COLO829 (cell line): ENCODE results near the gene SUGP1.
A peak's percentile ranks its signal among the peaks of the same experiment; 100 is the strongest.
"Not testable (repeated sequence)": the region's sequence is repeated elsewhere in the genome, so short reads cannot be mapped to it uniquely, and the experiment has no call there.

Source experiments
- DNase-seq: peaks from one replicate; pipeline ENCODE4 v3.0.0; 2012; ENCODE audit warnings: low spot score

The SUGP1 gene

GRCh38 chr19:19263886-19264487, 56.3 kb downstream of the SUGP1 start:
- DNase-seq: no peak

GRCh38 chr19:19262190-19263057, 57.9 kb downstream of the SUGP1 start:
- no peak for DNase-seq

- no peak for DNase-seq
Observed at GRCh38 chr19:19261350-19262189, 58.7 kb downstream of the SUGP1 start.

- no peak for DNase-seq
Observed at GRCh38 chr19:19260417-19261214, 59.7 kb downstream of the SUGP1 start.

- DNase-seq: peak; percentile 24
Observed at GRCh38 chr19:19259741-19260140, 60.6 kb downstream of the SUGP1 start.

- DNase-seq: no peak
Observed at GRCh38 chr19:19258589-19259338, 61.5 kb downstream of the SUGP1 start.

GRCh38 chr19:19257836-19258588, 62.3 kb downstream of the SUGP1 start:
- DNase-seq: no peak

GRCh38 chr19:19257137-19257536, 63.2 kb downstream of the SUGP1 start:
- no peak for DNase-seq

- no peak for DNase-seq
Observed at GRCh38 chr19:19256072-19256969, 64.0 kb downstream of the SUGP1 start.

- DNase-seq: not testable (repeated sequence)
Observed at GRCh38 chr19:19253409-19253808, 66.9 kb downstream of the SUGP1 start.

GRCh38 chr19:19250196-19250801, 70.0 kb downstream of the SUGP1 start:
- DNase-seq: no peak

GRCh38 chr19:19240476-19240875, 79.8 kb downstream of the SUGP1 start:
- no peak for DNase-seq

GRCh38 chr19:19239675-19240074, 80.6 kb downstream of the SUGP1 start:
- DNase-seq: no peak

GRCh38 chr19:19238126-19238894, 82.0 kb downstream of the SUGP1 start:
- DNase-seq: no peak

GRCh38 chr19:19236173-19236572, 84.1 kb downstream of the SUGP1 start:
- DNase-seq: no peak

GRCh38 chr19:19234220-19234816, 86.0 kb downstream of the SUGP1 start:
- no peak for DNase-seq

- DNase-seq: no peak
Observed at GRCh38 chr19:19232261-19232721, 88.0 kb downstream of the SUGP1 start.
